GM23338 (cell line): ENCODE data around the gene REEP6. TPM values are rescaled to one million over a fixed set of nuclear protein-coding genes. Genes with fewer than 3 reads are reported as not detected.
A peak's percentile ranks its signal among the peaks of the same experiment; 100 is the strongest.

Source experiments
- ATAC-seq: fragments of 200-7000 bp; cut with Tn5 transposase; 3 replicates; pipeline ENCODE4 v1.9.1; 2020
- DNase-seq: peaks from one replicate; pipeline ENCODE4 v3.0.0-alpha.2; 2015; ENCODE audit warnings: low spot score
- H2AFZ ChIP-seq: fragments of 200-600 bp; sonication (generic); 2 replicates; pipeline ENCODE4 v1.8.0; 2016; ENCODE audit warnings: antibody characterized with exemption, mild to moderate bottlenecking, moderate library complexity
- H3F3A ChIP-seq: fragments of 200-600 bp; sonication (generic); replicated peaks from 2 replicates; pipeline ENCODE4 v1.8.0; 2017; ENCODE audit warnings: antibody characterized with exemption, mixed run types, low read depth
- H3K27ac ChIP-seq: fragments of 200-600 bp; sonication (generic); 2 replicates; pipeline ENCODE4 v1.6.1; 2016; ENCODE audit warnings: low read depth
- H3K27me3 ChIP-seq: fragments of 200-600 bp; sonication (generic); 2 replicates; pipeline ENCODE4 v1.8.0; 2016; ENCODE audit warnings: mild to moderate bottlenecking, mixed run types, moderate library complexity; ENCODE audit not compliant: insufficient read depth
- H3K36me3 ChIP-seq: fragments of 200-600 bp; sonication (generic); 2 replicates; pipeline ENCODE4 v1.8.0; 2016; ENCODE audit warnings: mild to moderate bottlenecking; ENCODE audit not compliant: insufficient read depth
- H3K4me1 ChIP-seq: fragments of 200-600 bp; sonication (generic); 2 replicates; pipeline ENCODE4 v1.8.0; 2016; ENCODE audit warnings: mild to moderate bottlenecking, moderate library complexity; ENCODE audit not compliant: insufficient read depth
- H3K4me2 ChIP-seq: fragments of 200-600 bp; sonication (generic); 2 replicates; pipeline ENCODE4 v1.7.1; 2017; ENCODE audit warnings: mixed run types
- H3K4me3 ChIP-seq: fragments of 200-600 bp; sonication (generic); 2 replicates; pipeline ENCODE4 v1.6.1; 2016; ENCODE audit warnings: mixed run types
- H3K79me2 ChIP-seq: fragments of 200-600 bp; sonication (generic); replicated peaks from 2 replicates; pipeline ENCODE4 v1.8.0; 2017; ENCODE audit warnings: mild to moderate bottlenecking; ENCODE audit not compliant: insufficient read depth
- H3K9me2 ChIP-seq: fragments of 200-600 bp; sonication (generic); 2 replicates; pipeline ENCODE4 v1.8.0; 2017; ENCODE audit not compliant: insufficient read depth
- H4K20me1 ChIP-seq: fragments of 200-600 bp; sonication (generic); replicated peaks from 2 replicates; pipeline ENCODE4 v1.8.0; 2017; ENCODE audit warnings: mild to moderate bottlenecking; ENCODE audit not compliant: insufficient read depth
- H3K27ac Mint-ChIP-seq: 2 replicates; pipeline ENCODE4 v1.8.0; 2020; ENCODE audit warnings: inconsistent platforms, mild to moderate bottlenecking, moderate library complexity, mixed read lengths
- H3K27me3 Mint-ChIP-seq: 3 replicates; pipeline ENCODE4 v1.8.0; 2022; ENCODE audit warnings: low read depth, mild to moderate bottlenecking, moderate library complexity, mixed read lengths, inconsistent platforms; ENCODE audit not compliant: insufficient read depth, poor library complexity
- H3K36me3 Mint-ChIP-seq: 3 replicates; pipeline ENCODE4 v1.8.0; 2021; ENCODE audit warnings: low read depth, mild to moderate bottlenecking, inconsistent platforms, moderate library complexity, mixed read lengths
- H3K4me1 Mint-ChIP-seq: 3 replicates; pipeline ENCODE4 v1.8.0; 2020; ENCODE audit warnings: mild to moderate bottlenecking, inconsistent platforms, mixed read lengths
- H3K4me3 Mint-ChIP-seq: 3 replicates; pipeline ENCODE4 v1.8.0; 2021; ENCODE audit warnings: moderate library complexity, mild to moderate bottlenecking, inconsistent platforms, mixed read lengths
- H3K9me3 Mint-ChIP-seq: 3 replicates; pipeline ENCODE4 v1.8.0; 2020; ENCODE audit warnings: moderate library complexity, mild to moderate bottlenecking, inconsistent platforms, mixed read lengths
- CTCF ChIP-seq, 2 experiments: fragments of 200-600 bp in 1 of 2; sonication (generic) in 1 of 2; conservative IDR thresholded peaks; 2 replicates each; pipeline versions ENCODE4 v1.5.1 to v1.6.1; 2016 to 2017; ENCODE audit warnings: antibody characterized with exemption in 2 of 2, low read depth in 2 of 2, mild to moderate bottlenecking in 2 of 2, moderate library complexity in 1 of 2
- EZH2phosphoT487 ChIP-seq: fragments of 200-600 bp; sonication (generic); IDR thresholded peaks from one replicate; pipeline ENCODE4 v1.8.1; 2018; ENCODE audit warnings: antibody characterized with exemption; ENCODE audit not compliant: unreplicated experiment
- JUNB ChIP-seq: IDR thresholded peaks from one replicate; pipeline ENCODE4 v1.6.1; 2016; ENCODE audit warnings: antibody characterized with exemption; ENCODE audit not compliant: unreplicated experiment
- REST ChIP-seq: IDR thresholded peaks from one replicate; pipeline ENCODE4 v1.6.1; 2018; ENCODE audit warnings: antibody characterized with exemption; ENCODE audit not compliant: unreplicated experiment
- ZNF114 ChIP-seq: fragments of 250-450 bp; sonication (Bioruptor Pico); IDR thresholded peaks from 2 replicates; pipeline ENCODE4 v1.5.0; 2020; ENCODE audit warnings: mild to moderate bottlenecking, moderate library complexity
- polyA plus RNA-seq: library from polyadenylated mRNA; unstranded; fragments of >200 nt; fragmentation: Nextera tagmentation; extraction: Ambion mirVana; gene quantifications from 2 replicates; pipeline ENCODE4 v1.2.1, GENCODE V29; 2016
- total RNA-seq: library from RNA; depleted of rRNA; stranded (reverse); fragments of >200 nt; shearing (Covaris generic); gene quantifications from 2 replicates; pipeline ENCODE4 v1.2.3, GENCODE V29; 2014

Gene REEP6
- total and polyA plus RNA-seq, 2 experiments from 2014 or later = 15.2 to 20.0 TPM

GRCh38 chr19:1524972-1525325 is 34.0 kb downstream of the REEP6 start (continued):
- no peak for TF ChIP-seq REST
- TF ChIP-seq JUNB = no peak
- TF ChIP-seq ZNF114 (CRISPR knock-in tag) = no peak

GRCh38 chr19:1525343-1525742 is 34.4 kb downstream of the REEP6 start:
- ATAC-seq = peak; percentile 14
- no peak for DNase-seq

More at GRCh38 chr19:1525343-1525742, 34.4 kb downstream of the REEP6 start:
- no peaks in the 10 kb centered on the region for H3K4me1 ChIP-seq
- no peak overlapping the region for H3K27ac ChIP-seq
- Mint-ChIP-seq H3K4me1 (peaks cover 6% of the 10 kb centered on the region; the same call in 2 of the 3 replicates), H3K36me3 (peaks cover 4% of the 10 kb centered on the region; the same call in 1 of the 3 replicates), H3K27me3 (peaks cover 47% of the 10 kb centered on the region), H3K27ac (no peak overlapping the region), H3K4me3 (no peak overlapping the region), H3K9me3 (peaks cover 3% of the 10 kb centered on the region; the same call in 2 of the 3 replicates)
- H4K20me1 ChIP-seq = no peaks in the 10 kb centered on the region
- H3K36me3 ChIP-seq = no peaks in the 10 kb centered on the region
- TF ChIP-seq EZH2phosphoT487 (no peak), CTCF (conservative IDR thresholded peaks at IDR 0.05; ENCODE audit: low read depth in 2 of 2) (peak in 1 of 2 experiments; percentile 33; a peak in 2 of 4 replicates)
- no peak overlapping the region for H2AFZ ChIP-seq
- H3K4me3 ChIP-seq = no peak overlapping the region
- 0 out of 2 replicates have a peak, but pooled peaks cover 4% of the 10 kb centered on the region for H3F3A ChIP-seq
- no peaks in the 10 kb centered on the region for H3K79me2 ChIP-seq
- no peaks in the 10 kb centered on the region for H3K9me2 ChIP-seq
- H3K4me2 ChIP-seq = no peak overlapping the region
- peaks cover 27% of the 10 kb centered on the region for H3K27me3 ChIP-seq
